CD8-positive, alpha-beta memory T cell (primary cell): Measurements from ENCODE around the gene LRTM2. TPM values are rescaled to one million over a fixed set of nuclear protein-coding genes. Genes with fewer than 3 reads are reported as not detected.

Source experiments
- CTCF ChIA-PET: fragments of 350-600 bp; sonication (Branson Sonifier 250); formaldehyde crosslinking; loops from one replicate; lab custom pipeline; 2021; ENCODE audit warnings: antibody characterized with exemption; lab: Charles Lee
- POLR2A ChIA-PET: fragments of 350-600 bp; sonication (Branson Sonifier 250); formaldehyde crosslinking; loops from one replicate; lab custom pipeline; 2021; ENCODE audit warnings: antibody characterized with exemption; lab: Charles Lee
- DNase-seq, 5 donors: peaks; one replicate each; pipeline versions ENCODE4 v3.0.0 to v3.0.0-alpha.2; 2020 to 2022; ENCODE audit warnings: mixed read lengths in 1 of 5
- H3K27ac ChIP-seq: one replicate; pipeline ENCODE4 v1.7.0; 2013; ENCODE audit warnings: low read depth, mild to moderate bottlenecking, low read length, moderate library complexity
- H3K27me3 ChIP-seq: 2 replicates; pipeline ENCODE4 v1.7.0; 2013; ENCODE audit warnings: low read length, mild to moderate bottlenecking; ENCODE audit not compliant: insufficient read depth, poor library complexity, severe bottlenecking
- H3K36me3 ChIP-seq: 2 replicates; pipeline ENCODE4 v1.7.0; 2013; ENCODE audit warnings: mild to moderate bottlenecking, low read length, moderate library complexity; ENCODE audit not compliant: insufficient read depth
- H3K4me1 ChIP-seq: 2 replicates; pipeline ENCODE4 v1.7.0; 2013; ENCODE audit warnings: mild to moderate bottlenecking, low read length, moderate library complexity; ENCODE audit not compliant: insufficient read depth
- H3K4me3 ChIP-seq: 2 replicates; pipeline ENCODE4 v1.7.0; 2013; ENCODE audit warnings: mild to moderate bottlenecking, low read length
- H3K9me3 ChIP-seq: 2 replicates; pipeline ENCODE4 v1.7.0; 2013; ENCODE audit warnings: mild to moderate bottlenecking, low read length
- H3K27ac Mint-ChIP-seq, 8 donors: one replicate each; pipeline ENCODE4 v1.8.0; 2020 to 2021; ENCODE audit warnings: mixed read lengths in 8 of 8, mild to moderate bottlenecking in 6 of 8, inconsistent platforms in 3 of 8, moderate library complexity in 3 of 8
- H3K27me3 Mint-ChIP-seq, 2 donors: one replicate each; pipeline ENCODE4 v1.8.0; 2020 to 2021; ENCODE audit warnings: mixed read lengths in 2 of 2, mild to moderate bottlenecking in 1 of 2, moderate library complexity in 1 of 2
- H3K36me3 Mint-ChIP-seq, 3 donors: one replicate each; pipeline ENCODE4 v1.8.0; 2020 to 2021; ENCODE audit warnings: mixed read lengths in 3 of 3, inconsistent platforms in 1 of 3, mild to moderate bottlenecking in 1 of 3
- H3K4me1 Mint-ChIP-seq, 3 donors: one replicate each; pipeline ENCODE4 v1.8.0; 2020 to 2021; ENCODE audit warnings: mixed read lengths in 3 of 3, inconsistent platforms in 1 of 3, mild to moderate bottlenecking in 1 of 3
- H3K4me3 Mint-ChIP-seq, 7 donors: one replicate each; pipeline ENCODE4 v1.8.0; 2020 to 2021; ENCODE audit warnings: mixed read lengths in 7 of 7, mild to moderate bottlenecking in 6 of 7, moderate library complexity in 4 of 7, inconsistent platforms in 2 of 7
- H3K9me3 Mint-ChIP-seq, 5 donors: one replicate each; pipeline ENCODE4 v1.8.0; 2020 to 2022; ENCODE audit warnings: mixed read lengths in 5 of 5, mild to moderate bottlenecking in 3 of 5, moderate library complexity in 2 of 5, inconsistent platforms in 1 of 5
- polyA plus RNA-seq: library from polyadenylated mRNA; unstranded; fragments of 300-500 nt; fragmentation: Illumina TruSeq; gene quantifications from one replicate; pipeline ENCODE4 v1.2.3, GENCODE V29; 2021
- total RNA-seq, 2 experiments: library from RNA; stranded (reverse); gene quantifications; one replicate each; pipeline ENCODE4 v1.2.3, GENCODE V29; 2021

LRTM2 gene
- total and polyA plus RNA-seq, 3 experiments from 2014 or later, result 0.24 TPM; not detected in 2

- H3K4me3 ChIP-seq, result no peak overlapping the region
- POLR2A ChIA-PET, result no interaction called here
- H3K27me3 Mint-ChIP-seq, result no peaks in the 10 kb centered on the region
- DNase-seq, result peak in 1 of 5 donors; percentile 39
- no peak overlapping the region for H3K27ac ChIP-seq
- H3K4me1 Mint-ChIP-seq, result peaks cover 7 to 11% (median 7%) of the 10 kb centered on the region in 3 donors
- peak overlapping the region in 3 of 8 donors; percentile 17 to 86 (median 78) for H3K27ac Mint-ChIP-seq
- H3K36me3 Mint-ChIP-seq, result peaks cover 0 to 2% (median 0%) of the 10 kb centered on the region in 3 donors
- H3K9me3 ChIP-seq, result no peaks in the 10 kb centered on the region
- H3K36me3 ChIP-seq, result no peaks in the 10 kb centered on the region
- peak overlapping the region in 3 of 7 donors; percentile 3 to 81 (median 45) for H3K4me3 Mint-ChIP-seq
- no peaks in the 10 kb centered on the region for H3K27me3 ChIP-seq
- CTCF ChIA-PET, result interaction anchor here (1.2 to 12.9 kb wide), 2 partner anchors 140 to 146 kb away, joined by 3 to 161 read pairs; no protein-coding TSS in a partner anchor
- peaks cover 5% of the 10 kb centered on the region for H3K4me1 ChIP-seq
- H3K9me3 Mint-ChIP-seq, result no peaks in the 10 kb centered on the region
Measured at GRCh38 chr12:1799051-1799881, 21.1 kb upstream of the LRTM2 start.

- peaks cover 11 to 15% (median 13%) of the 10 kb centered on the region in 3 donors for H3K4me1 Mint-ChIP-seq
- H3K27me3 Mint-ChIP-seq, result no peaks in the 10 kb centered on the region
- POLR2A ChIA-PET, result no interaction called here
Measured at GRCh38 chr12:1799882-1800400, 20.4 kb upstream of the LRTM2 start.

GRCh38 chr12:1800401-1801302 lies 19.7 kb upstream of the LRTM2 start:
- POLR2A ChIA-PET, result no interaction called here
- DNase-seq, result peak in 2 of 5 donors; percentile 22 to 44
- Histone ChIP-seq H3K4me3 (no peak overlapping the region), H3K4me1 (peaks cover 9% of the 10 kb centered on the region), H3K27me3 (no peaks in the 10 kb centered on the region), H3K27ac (no peak overlapping the region), H3K9me3 (no peaks in the 10 kb centered on the region), H3K36me3 (no peaks in the 10 kb centered on the region)
- H3K27me3 Mint-ChIP-seq, result no peaks in the 10 kb centered on the region
- peaks cover 0 to 2% (median 0%) of the 10 kb centered on the region in 3 donors for H3K36me3 Mint-ChIP-seq
- no peaks in the 10 kb centered on the region for H3K9me3 Mint-ChIP-seq
- peaks cover 9 to 13% (median 12%) of the 10 kb centered on the region in 3 donors for H3K4me1 Mint-ChIP-seq
- CTCF ChIA-PET, result interaction anchor here (4.7 to 12.9 kb wide), 2 partner anchors 139 kb away, joined by 17 to 161 read pairs; no protein-coding TSS in a partner anchor
- peak overlapping the region in 1 of 7 donors; percentile 74 for H3K4me3 Mint-ChIP-seq
- H3K27ac Mint-ChIP-seq, result peak overlapping the region in 1 of 8 donors; percentile 41

More at GRCh38 chr12:1799882-1800400, 20.4 kb upstream of the LRTM2 start:
- Mint-ChIP-seq H3K27ac (peak overlapping the region in 1 of 8 donors; percentile 6), H3K36me3 (peaks cover 0 to 2% (median 0%) of the 10 kb centered on the region in 3 donors), H3K4me3 (peak overlapping the region in 2 of 7 donors; percentile 3 to 45), H3K9me3 (no peaks in the 10 kb centered on the region)
- Histone ChIP-seq H3K36me3 (no peaks in the 10 kb centered on the region), H3K9me3 (no peaks in the 10 kb centered on the region), H3K4me1 (peaks cover 9% of the 10 kb centered on the region), H3K27ac (no peak overlapping the region), H3K27me3 (no peaks in the 10 kb centered on the region), H3K4me3 (no peak overlapping the region)
- CTCF ChIA-PET, result interaction anchor here (12.9 kb wide), 1 partner anchor 140 kb away, joined by 161 read pairs; no protein-coding TSS in a partner anchor
- peak in 1 of 5 donors; percentile 44 for DNase-seq

DNA sequence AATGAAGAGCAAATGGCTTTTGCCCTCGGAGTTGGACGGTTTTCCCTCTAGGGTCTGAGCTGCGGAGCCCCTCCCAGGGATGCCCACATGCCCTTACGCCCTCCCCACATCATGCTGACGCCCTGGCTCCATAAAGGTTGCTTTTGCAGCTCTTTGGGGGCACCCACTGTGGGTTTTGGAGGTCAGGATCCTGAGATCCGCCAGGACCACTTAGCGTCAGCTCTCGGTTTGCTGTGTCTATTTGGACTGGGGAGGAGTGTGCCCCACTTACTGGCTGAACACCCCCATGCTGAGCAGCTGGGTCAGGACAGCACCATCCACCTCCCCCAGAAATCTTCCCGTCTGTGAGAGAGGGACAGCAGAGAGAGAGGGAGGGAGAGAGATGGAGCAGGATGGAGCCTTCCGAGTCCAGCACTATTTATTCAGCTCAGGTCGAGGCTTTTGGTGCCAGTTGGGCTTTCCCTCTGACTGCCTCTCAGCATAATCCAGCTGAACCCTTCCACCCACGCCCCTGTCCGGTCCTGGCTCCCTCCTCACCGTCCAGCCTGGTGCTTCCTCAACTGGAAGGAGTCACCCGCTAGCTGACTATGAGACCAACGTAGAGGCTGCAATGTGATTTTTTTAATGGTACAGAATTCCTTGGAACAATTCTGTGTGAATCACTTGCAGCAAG lies 18.9 kb upstream of the LRTM2 start:
- H3K9me3 Mint-ChIP-seq, result no peaks in the 10 kb centered on the region
- H3K27me3 Mint-ChIP-seq, result no peaks in the 10 kb centered on the region
- Histone ChIP-seq H3K27me3 (no peaks in the 10 kb centered on the region), H3K9me3 (no peaks in the 10 kb centered on the region), H3K36me3 (no peaks in the 10 kb centered on the region), H3K27ac (no peak overlapping the region), H3K4me1 (peaks cover 6% of the 10 kb centered on the region), H3K4me3 (no peak overlapping the region)
- H3K4me3 Mint-ChIP-seq, result peak overlapping the region in 1 of 7 donors; percentile 74
- peaks cover 7 to 8% (median 7%) of the 10 kb centered on the region in 3 donors for H3K4me1 Mint-ChIP-seq
- no peaks in the 10 kb centered on the region for H3K36me3 Mint-ChIP-seq
- peak in 1 of 5 donors; percentile 21 for DNase-seq
- CTCF ChIA-PET, result interaction anchor here (4.7 kb wide), 1 partner anchor 138 kb away, joined by 17 read pairs; no protein-coding TSS in a partner anchor
- POLR2A ChIA-PET, result interaction anchor here (0.7 kb wide), 1 partner anchor 23 kb away, joined by 7 read pairs; no protein-coding TSS in a partner anchor
- peak overlapping the region in 2 of 8 donors; percentile 3 to 62 for H3K27ac Mint-ChIP-seq

DNA sequence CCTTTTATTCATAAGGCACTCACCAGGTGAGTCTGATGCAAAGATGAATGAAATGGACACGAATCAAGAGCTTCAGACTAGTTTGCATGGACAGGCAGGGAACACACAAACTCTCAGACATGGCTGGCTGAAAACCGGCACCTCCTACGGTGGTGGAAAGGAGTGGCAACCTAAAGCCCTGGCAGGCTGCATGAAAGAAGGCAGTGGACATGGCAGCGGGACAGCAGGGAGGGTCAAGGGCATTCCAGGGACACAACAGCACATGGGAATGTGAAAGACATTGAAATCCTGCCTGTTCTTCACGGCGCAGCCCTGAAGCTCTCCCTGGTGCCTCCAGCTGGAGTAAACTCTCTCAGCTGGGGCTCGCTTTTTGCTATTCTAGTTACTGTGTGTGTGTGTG lies 16.6 kb upstream of the LRTM2 start:
- Mint-ChIP-seq H3K27ac (peak overlapping the region in 1 of 8 donors; percentile 82), H3K4me3 (no peak overlapping the region), H3K4me1 (peaks cover 7 to 12% (median 10%) of the 10 kb centered on the region in 3 donors), H3K9me3 (no peaks in the 10 kb centered on the region), H3K36me3 (no peaks in the 10 kb centered on the region), H3K27me3 (no peaks in the 10 kb centered on the region)
- DNase-seq, result peak in 1 of 5 donors; percentile 30
- no peaks in the 10 kb centered on the region for H3K36me3 ChIP-seq
- no peak overlapping the region for H3K4me3 ChIP-seq
- no peaks in the 10 kb centered on the region for H3K9me3 ChIP-seq
- ChIA-PET POLR2A (no interaction called here), CTCF (interaction anchor here (1.2 to 4.7 kb wide), 3 partner anchors 12 to 146 kb away, joined by 3 to 17 read pairs (median 4); no protein-coding TSS in a partner anchor)
- H3K27me3 ChIP-seq, result no peaks in the 10 kb centered on the region
- peaks cover 6% of the 10 kb centered on the region for H3K4me1 ChIP-seq
- no peak overlapping the region for H3K27ac ChIP-seq

GRCh38 chr12:1804545-1805332 lies 15.6 kb upstream of the LRTM2 start:
- Histone ChIP-seq H3K27me3 (no peaks in the 10 kb centered on the region), H3K9me3 (no peaks in the 10 kb centered on the region), H3K27ac (no peak overlapping the region), H3K4me1 (peaks cover 6% of the 10 kb centered on the region), H3K36me3 (no peaks in the 10 kb centered on the region), H3K4me3 (no peak overlapping the region)
- peak; percentile 72 to 92 (median 75) for DNase-seq
- H3K4me3 Mint-ChIP-seq, result peak overlapping the region in 5 of 7 donors; percentile 1 to 68 (median 52)
- H3K27me3 Mint-ChIP-seq, result no peaks in the 10 kb centered on the region
- peak overlapping the region in 7 of 8 donors; percentile 54 to 88 (median 85) for H3K27ac Mint-ChIP-seq
- POLR2A ChIA-PET, result no interaction called here
- peaks cover 11 to 19% (median 13%) of the 10 kb centered on the region in 3 donors for H3K4me1 Mint-ChIP-seq
- CTCF ChIA-PET, result interaction anchor here (1.2 to 4.7 kb wide), 3 partner anchors 13 to 145 kb away, joined by 3 to 17 read pairs (median 4); no protein-coding TSS in a partner anchor
- no peaks in the 10 kb centered on the region for H3K36me3 Mint-ChIP-seq
- no peaks in the 10 kb centered on the region for H3K9me3 Mint-ChIP-seq
